ENCODE results near the gene SLC7A7.
A peak's percentile ranks its signal among the peaks of the same experiment; 100 is the strongest.
"Not testable (repeated sequence)": the region's sequence is repeated elsewhere in the genome, so short reads cannot be mapped to it uniquely, and the experiment has no call there.

Gene SLC7A7

GRCh38 chr14:22843123-22843925 lies 28.1 kb upstream of the SLC7A7 start:
- DNase-seq: no peak

- no peak for DNase-seq
Measured at GRCh38 chr14:22842211-22843122, 27.2 kb upstream of the SLC7A7 start.

- no peak for DNase-seq
Measured at GRCh38 chr14:22841769-22842168, 26.5 kb upstream of the SLC7A7 start.

GRCh38 chr14:22841311-22841710 lies 26.1 kb upstream of the SLC7A7 start:
- no peak for DNase-seq

- DNase-seq: no peak
Measured at GRCh38 chr14:22839159-22839779, 24.0 kb upstream of the SLC7A7 start.

GRCh38 chr14:22838631-22839041 lies 23.4 kb upstream of the SLC7A7 start:
- no peak for DNase-seq

GRCh38 chr14:22837750-22838538 lies 22.7 kb upstream of the SLC7A7 start:
- DNase-seq: no peak

GRCh38 chr14:22837114-22837749 lies 22.0 kb upstream of the SLC7A7 start:
- DNase-seq: no peak

- no peak for DNase-seq
Measured at GRCh38 chr14:22836301-22837113, 21.3 kb upstream of the SLC7A7 start, which contains the start of gene MMP14. Gene MMP14, plus strand, starts transcription at chr14:22836585. Its CDS starts 233 bp downstream, at chr14:22836818.

- DNase-seq: no peak
Measured at GRCh38 chr14:22835505-22835904, 20.3 kb upstream of the SLC7A7 start.

GRCh38 chr14:22830443-22831010 lies 15.3 kb upstream of the SLC7A7 start:
- DNase-seq: no peak

- peak; percentile 92 to 97 (median 96) for DNase-seq
Measured at GRCh38 chr14:22829661-22830442, 14.6 kb upstream of the SLC7A7 start, which contains the start of gene MRPL52. Gene MRPL52, plus strand, starts transcription at chr14:22829887. Its CDS starts 26 bp downstream, at chr14:22829913.

- not testable (repeated sequence) for DNase-seq
Measured at GRCh38 chr14:22829076-22829660, 13.9 kb upstream of the SLC7A7 start.

- no peak for DNase-seq
Measured at GRCh38 chr14:22824711-22825359, 9.6 kb upstream of the SLC7A7 start.

- DNase-seq: peak in 1 of 3 experiments; percentile 14
Measured at GRCh38 chr14:22822571-22823098, 7.4 kb upstream of the SLC7A7 start.

- no peak for DNase-seq
Measured at GRCh38 chr14:22822016-22822570, 6.9 kb upstream of the SLC7A7 start.

- DNase-seq: peak in 2 of 3 experiments; percentile 70 to 87
Measured at GRCh38 chr14:22821193-22822015, 6.2 kb upstream of the SLC7A7 start.

All from NCI-H1417 (cell line).